SK-N-SH (cell line): ENCODE data around the gene COL24A1. TPM values are rescaled to one million over a fixed set of nuclear protein-coding genes. Genes with fewer than 3 reads are reported as not detected.

ENCODE experiments used
- CTCF ChIA-PET: fragments of 300-600, 350-600 bp; formaldehyde crosslinking; extraction: SDS; loops from one replicate; lab custom pipeline; 2021; lab: Yijun Ruan, JAX
- POLR2A ChIA-PET: fragments of 350-600 bp; sonication (Branson Sonifier 250); formaldehyde crosslinking; extraction: SDS; loops from one replicate; lab custom pipeline; 2020; ENCODE audit warnings: antibody characterized with exemption, inconsistent platforms; lab: Yijun Ruan, JAX
- DNase-seq: peaks from one replicate; pipeline ENCODE4 v3.0.0; 2012
- H2AFZ ChIP-seq: fragments of 200-600 bp; sonication (generic); 2 replicates; pipeline ENCODE4 v1.8.1; 2016; ENCODE audit warnings: antibody characterized with exemption, mild to moderate bottlenecking, low read depth
- H3F3A ChIP-seq: fragments of 200-600 bp; sonication (generic); replicated peaks from 2 replicates; pipeline ENCODE3; 2016; ENCODE audit warnings: antibody characterized with exemption, mild to moderate bottlenecking; ENCODE audit not compliant: insufficient read depth
- H3K27ac ChIP-seq, 2 experiments: fragments of 200-500 bp in 1 of 2; fragments of 200-600 bp in 1 of 2; sonication (Bioruptor generic) in 1 of 2; sonication (generic), shearing (Covaris generic) in 1 of 2; 2 replicates each; pipeline versions ENCODE4 v1.5.1 to v1.6.1; 2014 to 2016; ENCODE audit warnings: low read depth in 2 of 2, inconsistent platforms in 1 of 2, low read length in 1 of 2, mild to moderate bottlenecking in 1 of 2, mixed read lengths in 1 of 2
- H3K27me3 ChIP-seq: fragments of 200-600 bp; sonication (generic), shearing (Covaris generic); 2 replicates; pipeline ENCODE4 v1.6.1; 2016; ENCODE audit warnings: mixed run types; ENCODE audit not compliant: insufficient read depth
- H3K36me3 ChIP-seq, 2 experiments: fragments of 200-500 bp in 1 of 2; fragments of 200-600 bp in 1 of 2; sonication (Bioruptor generic) in 1 of 2; sonication (generic) in 1 of 2; replicated peaks in 1 of 2; 2 replicates each; pipeline versions ENCODE3 to v1.5.1; 2014 to 2016; ENCODE audit warnings: low read length in 1 of 2, mild to moderate bottlenecking in 1 of 2; ENCODE audit not compliant: insufficient read depth in 2 of 2, control insufficient read depth in 1 of 2
- H3K4me1 ChIP-seq, 2 experiments: fragments of 200-500 bp in 1 of 2; fragments of 200-600 bp in 1 of 2; sonication (Bioruptor generic) in 1 of 2; sonication (generic), shearing (Covaris generic) in 1 of 2; 2 replicates each; pipeline versions ENCODE4 v1.5.1 to v1.6.1; 2014 to 2016; ENCODE audit warnings: low read depth in 1 of 2, low read length in 1 of 2, mixed run types in 1 of 2; ENCODE audit not compliant: insufficient read depth in 2 of 2, control insufficient read depth in 1 of 2
- H3K4me2 ChIP-seq: fragments of 200-600 bp; sonication (generic), shearing (Covaris generic); 2 replicates; pipeline ENCODE4 v1.6.1; 2017; ENCODE audit warnings: mixed run types
- H3K4me3 ChIP-seq, 2 experiments: fragments of 200-500 bp in 1 of 2; fragments of 200-600 bp in 1 of 2; sonication (Bioruptor generic) in 1 of 2; sonication (generic), shearing (Covaris generic) in 1 of 2; 2 replicates each; pipeline versions ENCODE4 v1.5.1 to v1.8.1; 2014 to 2016; ENCODE audit warnings: low read depth in 2 of 2, inconsistent platforms in 1 of 2, low read length in 1 of 2, mild to moderate bottlenecking in 1 of 2, mixed read lengths in 1 of 2, moderate library complexity in 1 of 2
- H3K79me2 ChIP-seq: fragments of 200-600 bp; sonication (generic); 2 replicates; pipeline ENCODE4 v1.8.1; 2017; ENCODE audit warnings: mild to moderate bottlenecking; ENCODE audit not compliant: insufficient read depth
- H3K9ac ChIP-seq: fragments of 200-600 bp; sonication (generic); 2 replicates; pipeline ENCODE4 v1.6.1; 2017; ENCODE audit warnings: mixed run types
- H3K9me2 ChIP-seq: fragments of 200-600 bp; sonication (generic); 2 replicates; pipeline ENCODE4 v1.6.1; 2017; ENCODE audit warnings: mixed run types
- H3K9me3 ChIP-seq: fragments of 200-600 bp; sonication (generic); 2 replicates; pipeline ENCODE4 v1.6.1; 2017; ENCODE audit warnings: mixed run types, mild to moderate bottlenecking, moderate library complexity
- H4K20me1 ChIP-seq: fragments of 200-600 bp; sonication (generic); 2 replicates; pipeline ENCODE4 v1.6.1; 2017; ENCODE audit warnings: mild to moderate bottlenecking, mixed run types; ENCODE audit not compliant: insufficient read depth
- EP300 ChIP-seq, 2 experiments: IDR thresholded peaks; 2 replicates each; pipeline versions ENCODE4 v1.4.0 to v1.6.1; 2012; ENCODE audit warnings: borderline replicate concordance in 1 of 2, low read depth in 1 of 2, low read length in 1 of 2
- FOSL2 ChIP-seq: IDR thresholded peaks from 2 replicates; pipeline ENCODE4 v1.4.0; 2012; ENCODE audit warnings: low read depth, mild to moderate bottlenecking, moderate library complexity, borderline replicate concordance
- FOXM1 ChIP-seq: IDR thresholded peaks from 2 replicates; pipeline ENCODE4 v1.4.0; 2012; ENCODE audit warnings: low read depth, mild to moderate bottlenecking
- GABPA ChIP-seq: IDR thresholded peaks from 2 replicates; pipeline ENCODE4 v1.4.0; 2012; ENCODE audit warnings: low read depth, mild to moderate bottlenecking
- GATA2 ChIP-seq: sonication (generic); formaldehyde crosslinking; IDR thresholded peaks from 2 replicates; pipeline ENCODE4 v1.5.0; 2020; ENCODE audit warnings: mild to moderate bottlenecking, missing genetic modification reagents
- MEF2A ChIP-seq: IDR thresholded peaks from 2 replicates; pipeline ENCODE4 v1.4.0; 2012; ENCODE audit warnings: low read depth, borderline replicate concordance
- NRF1 ChIP-seq: IDR thresholded peaks from 2 replicates; pipeline ENCODE4 v1.6.1; 2012; ENCODE audit warnings: low read depth, mild to moderate bottlenecking, low read length
- RAD21 ChIP-seq: IDR thresholded peaks from 2 replicates; pipeline ENCODE4 v1.6.1; 2012; ENCODE audit warnings: mild to moderate bottlenecking, low read length
- RCOR1 ChIP-seq: fragments of 150-350 bp; IDR thresholded peaks from 2 replicates; pipeline ENCODE4 v1.6.1; 2017; ENCODE audit warnings: antibody characterized with exemption, low read length
- TAF1 ChIP-seq: IDR thresholded peaks from 2 replicates; pipeline ENCODE4 v1.6.1; 2012; ENCODE audit warnings: low read depth, mild to moderate bottlenecking, low read length, moderate library complexity, borderline replicate concordance
- TCF12 ChIP-seq: IDR thresholded peaks from 2 replicates; pipeline ENCODE4 v1.4.0; 2012
- WGBS: methylation state at CpG from one replicate; pipeline ENCODE4 v1.1.6; 2017; ENCODE audit warnings: low lambda C conversion rate; 5-methylcytosine and 5-hydroxymethylcytosine counted together
- polyA plus RNA-seq, 3 experiments: library from polyadenylated mRNA; depleted of rRNA; stranded (reverse); fragments of >200 nt; gene quantifications; 2 replicates each; pipeline ENCODE4 v1.2.3, GENCODE V29; 2012
- TF ChIP-seq, protein P1 (sequence below): fragments of 200-600 bp; sonication (generic); IDR thresholded peaks from 2 replicates; pipeline ENCODE4 v1.6.1; 2017; ENCODE audit warnings: antibody characterized with exemption, mild to moderate bottlenecking, moderate library complexity
- TF ChIP-seq, protein P2 (sequence below): IDR thresholded peaks from 2 replicates; pipeline ENCODE4 v1.4.0; 2012; ENCODE audit warnings: low read depth

COL24A1 gene
- polyA plus RNA-seq, 1 of the 3 experiments (the other 2 are of a cell fraction), result not detected

DNA sequence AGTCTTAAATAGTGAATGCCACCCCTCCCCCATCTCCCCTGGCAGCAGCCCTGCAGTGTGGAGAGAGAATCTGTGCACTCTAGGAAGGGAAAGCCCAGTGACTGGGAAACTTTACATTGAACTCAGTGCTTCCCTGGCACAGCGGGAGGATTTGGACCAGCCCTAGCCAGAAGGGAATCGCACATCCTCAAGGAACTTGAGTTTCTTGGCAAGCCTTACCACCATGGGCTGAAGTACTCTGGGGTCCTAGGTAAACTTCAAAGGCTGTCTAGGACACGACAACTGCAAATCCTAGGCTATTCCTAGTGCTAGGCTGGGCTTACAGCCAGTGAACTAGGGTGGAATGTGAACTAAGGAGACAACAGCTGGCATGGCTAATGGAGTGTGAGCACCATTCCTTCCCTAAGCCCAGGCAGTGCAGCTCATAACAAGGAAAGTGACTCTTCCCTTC lies 88.3 kb downstream of the COL24A1 start (continued):
- no peak for TF ChIP-seq FOSL2
- no peak for TF ChIP-seq GATA2

DNA sequence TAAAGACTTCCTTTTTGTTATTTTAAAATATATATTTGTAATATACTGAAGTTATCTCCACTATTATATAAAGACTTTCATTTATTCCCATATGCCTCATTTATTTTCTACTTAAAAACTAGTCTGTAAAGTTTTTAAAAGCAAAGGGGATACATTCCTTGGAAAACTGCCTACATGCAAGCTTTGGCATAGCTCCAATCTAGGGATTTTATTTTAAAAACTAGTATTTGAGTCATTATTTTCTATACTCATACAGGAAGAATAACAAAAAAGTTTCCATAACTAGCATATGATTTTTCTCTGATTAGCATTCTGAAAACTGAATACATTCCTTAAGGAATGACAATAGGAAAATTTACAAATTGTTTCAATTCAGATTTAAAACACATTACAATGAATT lies 88.9 kb downstream of the COL24A1 start:
- DNase-seq, result no peak
- no peaks in the 10 kb centered on the region for H3K79me2 ChIP-seq
- no peak overlapping the region for H3K9ac ChIP-seq
- no peaks in the 10 kb centered on the region for H3K27me3 ChIP-seq
- H3K4me2 ChIP-seq, result no peak overlapping the region
- H2AFZ ChIP-seq, result no peak overlapping the region
- CTCF ChIA-PET, result interaction anchor here (0.6 kb wide), 1 partner anchor 174 kb away, joined by 3 read pairs; no protein-coding TSS in a partner anchor
- H3F3A ChIP-seq, result peaks cover 4% of the 10 kb centered on the region
- no peaks in the 10 kb centered on the region for H3K9me3 ChIP-seq
- TF ChIP-seq TAF1 (no peak), NRF1 (no peak), GABPA (no peak)
- no peak overlapping the region for H3K4me3 ChIP-seq
- no peaks in the 10 kb centered on the region for H3K36me3 ChIP-seq
- POLR2A ChIA-PET, result no interaction called here
- H3K4me1 ChIP-seq, result no peaks in the 10 kb centered on the region
- no peak overlapping the region for H3K27ac ChIP-seq
- no peaks in the 10 kb centered on the region for H3K9me2 ChIP-seq
- no peaks in the 10 kb centered on the region for H4K20me1 ChIP-seq

DNA sequence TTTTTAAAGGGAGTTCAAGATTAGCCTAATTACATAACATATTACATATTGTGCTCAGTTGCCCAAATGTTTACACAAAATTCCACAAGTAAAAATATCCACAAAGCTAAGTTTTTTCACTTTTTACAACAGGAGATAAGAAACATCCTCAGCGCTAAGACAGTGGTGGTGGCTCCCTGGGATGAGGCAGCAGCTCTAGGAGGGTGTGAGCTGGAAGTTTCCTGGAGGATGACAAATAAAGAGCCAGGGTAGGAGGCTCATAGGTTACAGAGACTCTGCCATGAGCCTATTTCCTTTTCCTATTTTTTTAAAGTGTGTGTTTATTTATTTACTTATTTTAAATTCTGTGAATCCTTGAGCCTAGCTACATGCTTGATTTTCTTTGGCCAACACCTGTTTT lies 91.7 kb downstream of the COL24A1 start:
- H3K27ac ChIP-seq, result no peak overlapping the region
- CTCF ChIA-PET, result interaction anchor here (0.9 to 1.7 kb wide), 4 partner anchors 9 to 757 kb away, joined by 3 to 6 read pairs (median 4); no protein-coding TSS in a partner anchor
- no peak for DNase-seq
- H3K4me2 ChIP-seq, result no peak overlapping the region
- POLR2A ChIA-PET, result no interaction called here
- no peak overlapping the region for H3K4me3 ChIP-seq
- no peaks in the 10 kb centered on the region for H3K27me3 ChIP-seq
- H3K9me3 ChIP-seq, result no peaks in the 10 kb centered on the region
- peaks cover 4% of the 10 kb centered on the region for H3F3A ChIP-seq
- no peak overlapping the region for H3K9ac ChIP-seq
- no peaks in the 10 kb centered on the region for H3K4me1 ChIP-seq
- H4K20me1 ChIP-seq, result no peaks in the 10 kb centered on the region
- H3K9me2 ChIP-seq, result no peaks in the 10 kb centered on the region
- H2AFZ ChIP-seq, result peak overlapping the region; percentile 7; the same call in 1 of the 2 replicates
- H3K36me3 ChIP-seq, result no peaks in the 10 kb centered on the region
- no peak for TF ChIP-seq RCOR1
- TF ChIP-seq FOXM1, result no peak
- no peak for TF ChIP-seq MEF2A
- no peak for TF ChIP-seq FOSL2
- no peak for TF ChIP-seq RAD21
- TF ChIP-seq TCF12, result no peak
- no peak for TF ChIP-seq EP300 (IDR thresholded peaks at IDR 0.05; ENCODE audit: borderline replicate concordance in 1 of 2, low read depth in 1 of 2, low read length in 1 of 2)
- TF ChIP-seq, protein P1, sequence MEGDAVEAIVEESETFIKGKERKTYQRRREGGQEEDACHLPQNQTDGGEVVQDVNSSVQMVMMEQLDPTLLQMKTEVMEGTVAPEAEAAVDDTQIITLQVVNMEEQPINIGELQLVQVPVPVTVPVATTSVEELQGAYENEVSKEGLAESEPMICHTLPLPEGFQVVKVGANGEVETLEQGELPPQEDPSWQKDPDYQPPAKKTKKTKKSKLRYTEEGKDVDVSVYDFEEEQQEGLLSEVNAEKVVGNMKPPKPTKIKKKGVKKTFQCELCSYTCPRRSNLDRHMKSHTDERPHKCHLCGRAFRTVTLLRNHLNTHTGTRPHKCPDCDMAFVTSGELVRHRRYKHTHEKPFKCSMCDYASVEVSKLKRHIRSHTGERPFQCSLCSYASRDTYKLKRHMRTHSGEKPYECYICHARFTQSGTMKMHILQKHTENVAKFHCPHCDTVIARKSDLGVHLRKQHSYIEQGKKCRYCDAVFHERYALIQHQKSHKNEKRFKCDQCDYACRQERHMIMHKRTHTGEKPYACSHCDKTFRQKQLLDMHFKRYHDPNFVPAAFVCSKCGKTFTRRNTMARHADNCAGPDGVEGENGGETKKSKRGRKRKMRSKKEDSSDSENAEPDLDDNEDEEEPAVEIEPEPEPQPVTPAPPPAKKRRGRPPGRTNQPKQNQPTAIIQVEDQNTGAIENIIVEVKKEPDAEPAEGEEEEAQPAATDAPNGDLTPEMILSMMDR, result no peak
- TF ChIP-seq, protein P2, sequence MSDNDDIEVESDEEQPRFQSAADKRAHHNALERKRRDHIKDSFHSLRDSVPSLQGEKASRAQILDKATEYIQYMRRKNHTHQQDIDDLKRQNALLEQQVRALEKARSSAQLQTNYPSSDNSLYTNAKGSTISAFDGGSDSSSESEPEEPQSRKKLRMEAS, result no peak
- TF ChIP-seq TAF1, result no peak
- no peaks in the 10 kb centered on the region for H3K79me2 ChIP-seq
- 13% methylated on average over 1 of the region's 1 CpG for WGBS
